ENCODE data around the gene SMIM36. TPM values are rescaled to one million over a fixed set of nuclear protein-coding genes. Genes with fewer than 3 reads are reported as not detected.

Gene SMIM36
- total and polyA plus RNA-seq, 2 of the 8 experiments (the other 6 are each of a cell fraction or from before 2014, with no cell fraction given): not detected

- TF ChIP-seq CHD7 (IDR thresholded peaks at IDR 0.05; ENCODE audit: insufficient replicate concordance, low read length) (no peak), NRF1 (IDR thresholded peaks at IDR 0.05; ENCODE audit: low read depth, low read length) (no peak)
These were observed 18.8 kb upstream of the SMIM36 start (continued) for GRCh38 chr17:55530064-55530463.

Data from H1 (cell line).